HL-60 (cell line): ENCODE data around the gene RAI14.

Experiments used
- DNase-seq, 2 experiments: peaks; one replicate each; pipeline ENCODE4 v3.0.0-alpha.2; 2010 to 2020; ENCODE audit warnings: low read depth in 1 of 2, low spot score in 1 of 2
- H3K27ac ChIP-seq: fragments of 250-450 bp; sonication (Bioruptor Pico); replicated peaks from 2 replicates; pipeline ENCODE4 v1.5.1; 2020; ENCODE audit warnings: mild to moderate bottlenecking, moderate library complexity
- H3K27me3 ChIP-seq: fragments of 250-450 bp; sonication (Bioruptor Pico); 2 replicates; pipeline ENCODE4 v1.5.1; 2021; ENCODE audit warnings: mild to moderate bottlenecking, moderate library complexity; ENCODE audit not compliant: insufficient read depth, poor library complexity, severe bottlenecking
- H3K4me3 ChIP-seq: replicated peaks from 2 replicates; pipeline ENCODE4 v1.5.1; 2011; ENCODE audit warnings: mild to moderate bottlenecking, control low read depth, low read length; ENCODE audit not compliant: insufficient read depth
- GABPA ChIP-seq: IDR thresholded peaks from 2 replicates; pipeline ENCODE4 v1.6.1; 2012; ENCODE audit warnings: low read depth
- POLR2AphosphoS5 ChIP-seq: IDR thresholded peaks from 2 replicates; pipeline ENCODE4 v1.6.1; 2012; ENCODE audit warnings: low read depth
- SPI1 ChIP-seq: IDR thresholded peaks from 2 replicates; pipeline ENCODE4 v1.6.1; 2012; ENCODE audit warnings: low read depth, mild to moderate bottlenecking, borderline replicate concordance
- TF ChIP-seq, protein P1 (sequence below): IDR thresholded peaks from 2 replicates; pipeline ENCODE4 v1.6.1; 2012; ENCODE audit warnings: low read depth; ENCODE audit not compliant: insufficient replicate concordance
- TF ChIP-seq, protein P2 (sequence below): IDR thresholded peaks from one replicate; pipeline ENCODE4 v1.5.1; 2011; ENCODE audit warnings: low read length, control low read depth, inconsistent platforms; ENCODE audit not compliant: insufficient read depth

RAI14 gene

DNA sequence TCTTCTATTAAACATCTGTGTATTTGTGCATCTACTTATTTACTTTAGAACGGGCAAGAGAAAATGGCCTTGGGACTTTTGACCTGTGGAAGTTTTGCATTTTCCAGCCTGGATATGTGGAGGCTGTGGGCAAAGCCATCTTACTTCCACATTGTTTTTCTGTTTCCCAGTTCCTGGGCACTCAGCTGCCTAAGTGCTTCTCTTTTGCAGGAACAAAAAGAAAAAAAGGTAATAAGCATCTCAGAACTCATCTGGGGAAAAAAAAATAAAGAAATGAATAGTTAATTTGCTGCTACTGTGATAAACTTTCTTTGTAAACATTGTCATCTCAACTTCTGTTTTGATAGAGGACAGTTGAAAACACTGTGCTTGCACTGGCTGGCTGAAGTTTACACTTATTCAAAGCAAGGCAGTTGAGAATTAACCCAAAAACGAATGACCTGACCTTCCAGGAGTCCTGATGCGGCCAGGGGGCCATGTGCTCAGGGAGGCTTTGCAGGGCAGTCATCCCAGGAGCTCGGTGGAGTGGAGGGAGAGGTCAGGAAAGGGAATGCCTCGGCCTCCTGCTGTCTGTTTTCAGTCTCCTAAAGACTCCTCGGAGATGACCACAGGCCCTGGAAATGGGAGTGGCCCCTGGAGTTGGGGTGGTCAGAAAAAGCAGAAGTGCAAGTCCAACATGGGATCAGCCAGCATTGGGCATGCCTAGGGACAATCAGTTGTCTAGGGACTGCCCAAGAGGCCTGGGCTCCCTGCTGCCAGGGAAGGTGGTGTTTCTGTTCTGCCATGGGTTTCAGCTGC, 75.5 kb downstream of the RAI14 start:
- TF ChIP-seq GABPA (no peak), SPI1 (no peak), POLR2AphosphoS5 (no peak)
- TF ChIP-seq, protein P1, sequence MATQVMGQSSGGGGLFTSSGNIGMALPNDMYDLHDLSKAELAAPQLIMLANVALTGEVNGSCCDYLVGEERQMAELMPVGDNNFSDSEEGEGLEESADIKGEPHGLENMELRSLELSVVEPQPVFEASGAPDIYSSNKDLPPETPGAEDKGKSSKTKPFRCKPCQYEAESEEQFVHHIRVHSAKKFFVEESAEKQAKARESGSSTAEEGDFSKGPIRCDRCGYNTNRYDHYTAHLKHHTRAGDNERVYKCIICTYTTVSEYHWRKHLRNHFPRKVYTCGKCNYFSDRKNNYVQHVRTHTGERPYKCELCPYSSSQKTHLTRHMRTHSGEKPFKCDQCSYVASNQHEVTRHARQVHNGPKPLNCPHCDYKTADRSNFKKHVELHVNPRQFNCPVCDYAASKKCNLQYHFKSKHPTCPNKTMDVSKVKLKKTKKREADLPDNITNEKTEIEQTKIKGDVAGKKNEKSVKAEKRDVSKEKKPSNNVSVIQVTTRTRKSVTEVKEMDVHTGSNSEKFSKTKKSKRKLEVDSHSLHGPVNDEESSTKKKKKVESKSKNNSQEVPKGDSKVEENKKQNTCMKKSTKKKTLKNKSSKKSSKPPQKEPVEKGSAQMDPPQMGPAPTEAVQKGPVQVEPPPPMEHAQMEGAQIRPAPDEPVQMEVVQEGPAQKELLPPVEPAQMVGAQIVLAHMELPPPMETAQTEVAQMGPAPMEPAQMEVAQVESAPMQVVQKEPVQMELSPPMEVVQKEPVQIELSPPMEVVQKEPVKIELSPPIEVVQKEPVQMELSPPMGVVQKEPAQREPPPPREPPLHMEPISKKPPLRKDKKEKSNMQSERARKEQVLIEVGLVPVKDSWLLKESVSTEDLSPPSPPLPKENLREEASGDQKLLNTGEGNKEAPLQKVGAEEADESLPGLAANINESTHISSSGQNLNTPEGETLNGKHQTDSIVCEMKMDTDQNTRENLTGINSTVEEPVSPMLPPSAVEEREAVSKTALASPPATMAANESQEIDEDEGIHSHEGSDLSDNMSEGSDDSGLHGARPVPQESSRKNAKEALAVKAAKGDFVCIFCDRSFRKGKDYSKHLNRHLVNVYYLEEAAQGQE: no peak
- TF ChIP-seq, protein P2, sequence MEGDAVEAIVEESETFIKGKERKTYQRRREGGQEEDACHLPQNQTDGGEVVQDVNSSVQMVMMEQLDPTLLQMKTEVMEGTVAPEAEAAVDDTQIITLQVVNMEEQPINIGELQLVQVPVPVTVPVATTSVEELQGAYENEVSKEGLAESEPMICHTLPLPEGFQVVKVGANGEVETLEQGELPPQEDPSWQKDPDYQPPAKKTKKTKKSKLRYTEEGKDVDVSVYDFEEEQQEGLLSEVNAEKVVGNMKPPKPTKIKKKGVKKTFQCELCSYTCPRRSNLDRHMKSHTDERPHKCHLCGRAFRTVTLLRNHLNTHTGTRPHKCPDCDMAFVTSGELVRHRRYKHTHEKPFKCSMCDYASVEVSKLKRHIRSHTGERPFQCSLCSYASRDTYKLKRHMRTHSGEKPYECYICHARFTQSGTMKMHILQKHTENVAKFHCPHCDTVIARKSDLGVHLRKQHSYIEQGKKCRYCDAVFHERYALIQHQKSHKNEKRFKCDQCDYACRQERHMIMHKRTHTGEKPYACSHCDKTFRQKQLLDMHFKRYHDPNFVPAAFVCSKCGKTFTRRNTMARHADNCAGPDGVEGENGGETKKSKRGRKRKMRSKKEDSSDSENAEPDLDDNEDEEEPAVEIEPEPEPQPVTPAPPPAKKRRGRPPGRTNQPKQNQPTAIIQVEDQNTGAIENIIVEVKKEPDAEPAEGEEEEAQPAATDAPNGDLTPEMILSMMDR: no peak
- H3K27me3 ChIP-seq: no peaks in the 10 kb centered on the region
- H3K4me3 ChIP-seq: no peak overlapping the region
- DNase-seq: no peak
- H3K27ac ChIP-seq: no peak overlapping the region

- H3K27ac ChIP-seq: no peak overlapping the region
- TF ChIP-seq SPI1 (no peak), GABPA (no peak), POLR2AphosphoS5 (no peak)
- TF ChIP-seq, protein P2: no peak
- TF ChIP-seq, protein P1: no peak
- no peak for DNase-seq
- no peaks in the 10 kb centered on the region for H3K27me3 ChIP-seq
- H3K4me3 ChIP-seq: no peak overlapping the region
Measured at GRCh38 chr5:34734326-34734725, 78.2 kb downstream of the RAI14 start.

DNA sequence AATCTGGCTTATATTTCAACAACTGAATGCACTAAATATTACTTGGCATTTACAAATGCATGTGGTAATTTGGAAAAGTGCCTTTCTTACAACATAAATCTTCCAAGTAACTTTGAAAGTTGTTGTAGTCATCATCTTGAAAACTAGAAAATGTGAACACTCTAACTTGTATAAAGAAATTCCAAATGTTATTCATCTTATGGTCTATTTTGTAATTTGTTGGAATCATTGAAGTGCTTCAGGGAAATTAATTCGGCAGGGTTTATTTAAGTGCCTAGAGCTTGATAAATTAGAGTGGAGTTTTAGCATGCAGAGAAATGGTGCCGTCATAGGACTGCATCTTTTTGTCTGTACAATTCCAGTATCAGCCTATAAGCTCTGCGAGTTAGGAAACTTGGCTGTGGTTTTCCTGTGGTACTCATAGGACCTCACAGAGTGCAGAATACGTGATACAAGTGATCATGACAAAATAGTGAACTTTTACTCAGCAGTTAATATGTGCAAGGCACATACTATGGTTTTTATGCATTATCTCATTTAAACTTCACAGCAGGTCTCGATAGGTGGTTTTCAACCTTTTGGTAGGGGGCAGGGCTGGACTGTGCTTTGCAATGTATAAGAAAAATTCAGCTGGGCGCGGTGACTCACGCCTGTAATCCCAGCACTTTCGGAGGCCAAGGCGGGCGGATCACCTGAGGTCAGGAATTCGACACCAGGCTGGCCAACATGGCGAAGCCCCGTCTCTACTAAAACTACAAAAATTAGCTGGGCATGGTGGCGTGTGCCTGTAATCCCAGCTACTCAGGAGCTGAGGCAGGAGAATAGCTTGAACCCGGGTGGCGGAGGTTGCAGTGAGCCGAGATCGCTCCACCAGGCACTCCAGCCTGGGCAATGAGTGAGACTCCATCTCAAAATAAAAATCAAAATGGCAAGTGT, 79.6 kb downstream of the RAI14 start:
- TF ChIP-seq, protein P1: no peak
- TF ChIP-seq GABPA: no peak
- TF ChIP-seq POLR2AphosphoS5: no peak
- TF ChIP-seq, protein P2: no peak
- no peak for TF ChIP-seq SPI1
- H3K27me3 ChIP-seq: no peaks in the 10 kb centered on the region
- no peak overlapping the region for H3K27ac ChIP-seq
- DNase-seq: no peak
- no peak overlapping the region for H3K4me3 ChIP-seq
